NCI-H1417 (cell line): ENCODE results near the gene ENKUR.
"Not testable (repeated sequence)": the region's sequence is repeated elsewhere in the genome, so short reads cannot be mapped to it uniquely, and the experiment has no call there.

Experiments
- DNase-seq, 3 experiments: peaks; one replicate each; lab custom pipeline; 2025; lab: John Stamatoyannopoulos, UW

The ENKUR gene

DNA sequence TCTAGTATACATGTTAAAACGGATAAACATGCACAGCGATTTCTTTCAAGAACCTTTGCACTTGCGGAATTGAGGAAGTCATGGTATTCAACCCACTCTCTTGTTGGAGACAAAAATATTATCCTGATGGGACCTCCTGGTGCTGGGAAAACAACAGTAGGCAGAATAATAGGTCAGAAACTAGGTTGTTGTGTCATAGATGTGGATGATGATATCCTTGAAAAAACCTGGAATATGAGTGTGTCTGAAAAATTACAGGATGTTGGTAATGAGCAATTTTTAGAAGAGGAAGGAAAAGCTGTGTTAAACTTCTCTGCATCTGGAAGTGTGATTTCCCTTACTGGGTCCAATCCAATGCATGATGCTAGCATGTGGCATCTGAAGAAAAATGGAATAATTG lies 7.3 kb upstream of the ENKUR start:
- no peak for DNase-seq

- DNase-seq = no peak
Measured at GRCh38 chr10:25018703-25019102, 2.7 kb upstream of the ENKUR start.

DNA sequence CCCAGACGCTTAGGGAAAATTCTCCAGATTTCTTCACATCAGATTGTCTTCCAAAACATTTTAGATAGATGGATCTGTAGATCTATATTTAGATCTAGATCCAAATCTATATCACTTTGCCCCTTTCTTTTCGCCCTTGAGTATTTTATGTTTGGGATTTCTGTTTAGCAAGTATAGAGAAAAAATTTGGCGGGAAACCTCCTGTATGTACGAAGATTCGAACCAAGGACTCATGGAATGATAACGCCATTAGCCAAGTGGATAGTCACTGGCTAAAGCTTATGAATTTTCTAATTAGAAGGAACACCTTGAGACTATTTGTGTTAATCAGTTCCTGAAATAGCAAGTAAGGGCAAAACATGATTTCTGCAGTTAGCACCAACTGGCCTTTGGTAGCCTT lies 1.7 kb upstream of the ENKUR start:
- DNase-seq = peak in 1 of 3 experiments; percentile 43

GRCh38 chr10:25017154-25017590 lies 1.2 kb upstream of the ENKUR start:
- peak; percentile 21 to 84 (median 83) for DNase-seq

DNA sequence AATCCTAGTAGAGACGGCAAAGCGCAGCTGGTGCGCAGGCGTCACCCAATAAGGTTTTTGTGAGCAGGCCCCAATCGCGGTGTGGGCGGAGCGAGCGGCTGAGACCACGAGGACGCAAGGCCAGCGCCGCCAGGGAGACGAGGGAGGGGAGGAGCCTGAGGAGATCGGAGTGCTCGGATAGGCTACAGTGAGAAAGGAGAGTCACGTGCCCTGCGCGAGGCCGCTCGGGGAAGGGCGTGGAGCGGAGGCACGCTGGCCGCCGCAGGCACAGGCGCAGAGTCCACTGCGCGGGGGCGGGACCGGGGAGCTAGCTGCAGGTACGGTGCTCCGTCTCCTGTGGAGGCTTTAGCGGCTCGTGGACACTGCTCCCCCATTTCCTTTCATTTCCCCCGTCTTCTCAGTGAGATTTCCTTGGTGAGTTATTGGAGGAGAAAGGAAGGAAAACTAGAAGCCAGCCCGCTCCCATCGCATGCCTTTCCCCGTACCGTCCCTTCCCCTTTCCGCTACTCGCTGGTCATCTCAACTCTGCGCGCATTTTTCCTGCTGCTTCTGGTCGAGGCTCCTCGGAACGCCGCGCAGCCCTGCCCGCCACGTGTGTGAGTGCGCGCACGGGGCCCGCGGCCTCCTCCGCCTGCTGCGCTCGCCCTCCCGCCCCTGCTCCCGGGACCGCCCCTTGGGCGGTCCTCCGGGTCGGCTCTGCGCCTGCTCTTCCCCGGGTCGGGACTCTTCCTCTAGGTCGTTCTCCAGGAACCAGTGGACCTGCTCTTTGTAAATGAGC lies 607 bp upstream of the ENKUR start, which contains the start of gene THNSL1:
THNSL1 (plus strand) TSS at position 237 of the 778 bp plus-strand sequence. CDS start 6,612 bp downstream, outside the sequence.
- DNase-seq = peak; percentile 93 to 98 (median 95)

DNA sequence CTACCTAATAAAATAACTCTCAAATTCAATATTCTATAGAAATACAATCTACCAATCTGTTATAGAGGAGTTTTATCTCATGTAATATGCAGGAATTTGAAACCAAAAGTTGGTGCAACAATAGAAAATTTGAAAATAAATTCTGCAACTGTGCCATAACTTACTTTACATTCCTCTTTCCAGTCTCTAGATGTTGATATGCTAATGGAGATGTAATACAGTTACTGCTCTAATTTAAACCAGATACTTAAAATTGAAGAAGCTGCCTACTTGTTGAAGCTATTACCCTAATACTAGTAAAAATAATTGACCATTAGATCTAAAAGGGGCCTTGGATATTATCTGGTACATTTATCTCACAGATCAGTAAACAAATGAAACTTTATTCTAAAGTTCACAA lies 1.4 kb downstream of the ENKUR start:
- no peak for DNase-seq

DNA sequence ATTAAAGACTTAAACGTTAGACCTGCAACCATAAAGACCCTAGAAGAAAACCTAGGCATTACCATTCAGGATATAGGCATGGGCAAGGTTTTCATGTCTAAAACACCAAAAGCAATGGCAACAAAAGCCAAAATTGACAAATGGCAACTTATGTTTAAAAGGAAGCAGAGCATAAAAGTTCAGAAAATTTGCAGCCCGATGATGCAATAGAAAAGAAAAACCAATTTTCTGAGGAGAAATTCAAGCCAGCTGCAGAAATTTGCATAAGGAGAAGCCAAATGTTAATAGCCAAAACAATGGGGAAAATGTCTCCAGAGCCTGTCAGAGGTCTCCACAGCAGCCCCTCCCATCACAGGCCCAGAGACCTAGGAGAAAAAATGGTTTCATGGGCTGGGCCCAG lies 4.4 kb downstream of the ENKUR start:
- DNase-seq = not testable (repeated sequence)

DNA sequence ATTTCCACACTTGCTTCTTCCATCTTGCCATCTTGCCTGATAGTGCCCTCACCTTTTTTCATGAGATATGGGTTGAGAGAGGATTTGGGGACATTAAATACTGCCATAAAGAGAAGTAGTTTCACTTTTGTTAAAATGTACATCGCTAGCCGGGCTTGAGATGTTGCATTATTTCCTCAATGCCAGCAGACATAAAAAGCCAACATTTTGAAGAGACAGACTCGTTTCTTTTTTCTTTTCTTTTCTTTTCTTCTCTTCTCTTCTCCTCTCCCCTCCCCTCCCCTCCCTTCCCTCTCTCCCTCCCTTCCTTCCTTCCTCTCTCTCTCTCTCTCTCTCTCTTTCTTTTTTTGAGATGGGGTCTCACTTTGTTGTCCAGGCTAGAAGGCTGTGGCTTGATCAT lies 17.9 kb downstream of the ENKUR start:
- no peak for DNase-seq

DNA sequence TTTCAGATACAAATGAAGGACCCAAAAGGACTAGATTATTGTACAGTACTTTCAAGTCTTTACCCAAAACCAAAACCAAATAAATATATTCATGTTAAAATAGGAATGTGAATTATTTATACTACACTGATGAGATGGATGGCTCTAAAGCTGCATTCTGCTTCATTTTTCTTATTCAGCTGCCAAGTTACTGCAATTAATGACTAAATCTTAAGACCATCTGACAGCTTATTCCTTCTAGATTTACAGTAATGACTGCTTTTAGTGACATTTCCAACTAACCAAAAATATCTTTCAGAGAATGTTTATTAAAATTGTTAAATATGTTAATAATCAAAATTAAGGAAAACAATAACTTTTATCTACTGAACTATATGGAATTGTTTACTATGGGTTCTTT lies 20.9 kb downstream of the ENKUR start:
- DNase-seq = no peak

- DNase-seq = peak in 1 of 3 experiments; percentile 80
Measured at GRCh38 chr10:24993237-24993958, 22.6 kb downstream of the ENKUR start.

DNA sequence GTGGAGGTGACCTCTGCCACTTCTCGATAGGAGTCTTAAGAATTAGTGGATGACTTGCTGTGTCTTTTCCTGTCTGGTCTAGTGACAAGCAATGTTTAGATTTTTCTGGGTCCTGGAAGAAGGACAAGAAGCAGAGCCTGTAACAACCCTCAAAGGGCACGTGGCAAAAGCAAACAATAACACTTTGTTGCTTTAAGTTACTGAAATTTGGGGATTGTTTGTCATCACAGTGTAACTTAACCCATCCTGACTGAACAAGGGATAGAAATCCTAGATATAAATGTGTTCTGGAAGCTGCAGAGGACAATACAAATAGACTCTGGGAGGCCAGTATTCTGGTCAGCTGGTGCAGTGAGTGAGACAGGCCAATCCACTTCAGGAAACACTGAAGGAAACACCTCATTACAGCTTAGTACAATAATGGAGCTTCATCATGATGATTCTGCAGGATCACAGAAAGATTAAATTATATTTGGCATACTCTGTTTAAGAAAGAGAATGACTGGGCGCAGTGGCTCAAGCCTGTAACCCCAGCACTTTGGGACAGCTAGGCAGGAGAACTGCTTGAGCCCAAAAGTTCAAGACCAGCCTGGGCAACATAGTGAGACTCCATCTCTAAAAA lies 23.3 kb downstream of the ENKUR start:
- no peak for DNase-seq

DNA sequence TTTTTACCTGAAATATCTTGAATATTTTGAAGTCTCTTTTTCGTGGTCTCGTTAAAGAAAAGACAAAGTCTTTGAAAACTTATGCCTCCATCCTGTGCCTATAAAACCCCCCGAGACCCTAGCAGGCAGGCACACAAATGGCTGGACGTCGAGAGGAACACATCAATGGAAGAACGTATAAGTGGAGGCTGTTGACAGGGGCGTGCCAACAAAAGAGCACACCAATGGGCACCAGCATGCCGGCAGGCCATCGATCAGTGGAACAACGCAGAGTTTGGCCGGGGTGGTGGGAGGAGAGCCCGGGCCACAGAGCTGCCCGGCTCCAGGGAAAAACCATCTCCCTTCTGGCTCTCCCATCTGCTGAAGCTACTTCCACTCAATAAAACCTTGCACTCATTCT lies 24.7 kb downstream of the ENKUR start:
- no peak for DNase-seq

GRCh38 chr10:24989867-24990266 lies 26.1 kb downstream of the ENKUR start:
- DNase-seq = no peak

GRCh38 chr10:24988831-24989640 lies 26.9 kb downstream of the ENKUR start:
- DNase-seq = no peak

DNA sequence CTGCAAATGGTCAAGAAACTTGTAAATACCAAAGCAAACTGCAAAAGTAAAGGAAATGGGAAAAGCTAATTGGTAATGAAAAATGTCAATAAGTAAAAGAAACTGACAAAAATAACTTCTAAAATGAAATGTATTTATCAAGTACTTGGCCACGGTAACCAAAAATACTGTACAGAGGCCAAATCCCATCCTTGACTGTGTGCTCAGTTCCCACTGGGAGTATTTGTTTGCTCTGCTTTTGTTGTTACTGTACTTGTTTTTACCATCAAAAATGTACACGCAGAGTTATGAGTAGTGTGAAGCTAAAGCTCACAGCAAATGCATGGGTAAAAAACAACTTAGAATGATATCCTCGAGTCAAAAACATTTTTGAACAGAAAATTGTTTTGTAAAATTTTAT lies 31.1 kb downstream of the ENKUR start:
- no peak for DNase-seq

DNA sequence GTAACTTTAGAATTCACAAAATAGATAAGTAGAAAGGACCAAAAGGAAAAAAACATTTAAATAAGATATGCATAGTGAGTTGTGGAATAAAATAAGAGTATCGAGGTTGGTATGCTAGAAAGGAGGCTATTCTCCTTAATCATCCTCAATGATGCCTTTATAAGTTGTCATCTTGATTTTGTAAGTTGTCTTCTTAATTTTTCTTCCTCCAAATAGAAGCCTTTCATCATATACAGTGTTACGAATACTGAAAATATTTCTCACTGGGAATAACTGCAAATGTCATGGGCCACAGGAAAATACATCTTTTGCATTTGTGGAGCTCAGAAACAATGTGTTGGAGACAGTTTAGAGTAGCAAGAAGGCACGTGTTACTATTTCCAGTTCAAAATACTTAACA lies 32.0 kb downstream of the ENKUR start:
- DNase-seq = no peak

DNA sequence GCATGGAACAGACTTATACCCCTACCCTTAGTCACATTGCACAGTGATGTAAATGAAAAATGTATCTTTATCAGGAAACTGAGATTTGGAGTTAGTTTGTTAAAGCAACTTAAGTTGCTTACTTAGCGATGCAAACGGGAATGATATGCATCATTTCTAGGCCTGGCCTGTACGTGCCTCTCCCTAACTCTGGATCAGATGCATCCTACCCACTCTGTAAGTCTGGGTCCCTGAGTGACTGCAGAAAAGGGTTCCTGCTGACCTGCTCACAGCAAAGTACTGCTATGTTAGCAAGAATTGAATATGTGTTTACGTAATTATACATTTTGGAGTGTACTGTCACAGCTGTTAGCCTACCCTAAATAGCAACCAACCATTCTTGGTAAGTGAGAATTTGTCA lies 32.8 kb downstream of the ENKUR start:
- DNase-seq = no peak

GRCh38 chr10:24982319-24983112 lies 33.4 kb downstream of the ENKUR start:
- DNase-seq = no peak

DNA sequence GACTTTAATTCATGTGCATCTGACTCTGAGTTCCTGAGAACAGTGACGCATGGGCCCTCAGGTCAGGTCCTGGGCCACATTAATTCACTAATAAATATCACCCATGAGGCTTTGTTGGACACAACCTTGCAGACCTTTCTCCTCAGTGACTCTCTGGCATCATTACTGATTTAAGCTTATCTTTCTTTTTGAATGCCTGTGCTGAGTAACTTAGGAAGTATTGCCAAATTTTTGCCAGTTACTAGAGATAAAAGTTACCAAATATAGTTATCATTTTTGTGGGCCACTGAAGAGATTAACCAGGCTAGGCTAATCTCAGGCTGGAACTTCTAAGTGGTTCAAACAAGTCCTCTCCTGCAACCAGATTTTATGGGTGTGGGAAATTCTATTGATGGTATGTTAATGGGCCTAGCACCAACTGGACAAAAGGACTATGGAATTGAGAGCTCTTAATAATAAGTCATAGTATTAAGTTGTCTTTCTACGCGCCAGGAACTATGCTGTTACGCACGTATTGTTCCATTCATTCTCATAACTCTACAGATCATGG lies 34.7 kb downstream of the ENKUR start:
- DNase-seq = no peak

- no peak for DNase-seq
Measured at GRCh38 chr10:24979685-24980084, 36.3 kb downstream of the ENKUR start.

DNA sequence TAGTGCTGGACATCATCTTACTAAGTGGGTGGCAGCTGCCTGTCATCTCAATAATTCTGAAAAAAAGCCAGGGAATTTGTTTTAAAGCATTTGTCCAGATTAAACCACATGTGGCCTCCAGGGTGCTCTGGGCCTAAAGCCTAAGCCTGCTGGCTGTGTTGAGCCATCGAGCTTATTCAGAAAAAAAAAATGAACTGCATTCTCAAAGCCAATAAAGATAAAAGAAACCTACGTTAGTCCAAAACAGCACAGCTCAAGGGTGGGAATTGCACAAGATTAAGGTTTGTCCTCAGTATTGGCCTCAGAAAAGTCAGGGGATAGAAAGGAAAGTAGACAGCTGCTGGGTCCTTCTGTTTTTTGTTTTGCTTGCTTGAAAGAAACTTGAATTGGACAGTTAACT lies 41.0 kb downstream of the ENKUR start:
- no peak for DNase-seq
